SK-N-MC (cell line): ENCODE measurements around the gene GSTA5.

Experiments
- EZH2 ChIP-seq: fragments of 200-600 bp; sonication (generic); IDR thresholded peaks from one replicate; pipeline ENCODE4 v1.6.1; 2017; ENCODE audit warnings: antibody characterized with exemption
- POLR2AphosphoS5 ChIP-seq: IDR thresholded peaks from 2 replicates; pipeline ENCODE4 v1.6.1; 2012; ENCODE audit warnings: mild to moderate bottlenecking, low read depth, low read length, borderline replicate concordance

DNA sequence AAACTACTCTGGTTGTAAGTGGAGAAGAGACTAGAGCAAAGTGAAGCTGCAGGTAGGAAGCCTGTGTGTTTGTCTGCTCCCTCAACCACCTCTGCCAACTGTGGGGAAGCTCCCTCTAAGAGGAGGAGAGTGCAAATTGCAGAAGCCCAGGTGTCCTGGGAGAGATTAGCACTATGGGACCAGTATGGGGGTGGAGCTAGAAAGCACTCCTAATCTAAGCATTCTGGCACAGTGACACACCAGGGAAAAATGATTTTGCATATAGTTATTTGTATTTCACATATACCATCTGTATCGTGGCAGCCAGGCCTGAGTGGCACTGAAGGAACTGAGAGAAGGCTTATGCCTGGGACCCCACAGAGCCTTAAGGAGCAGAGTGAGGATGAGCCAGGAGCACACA, 49.8 kb downstream of the GSTA5 start:
- TF ChIP-seq EZH2 = no peak
- no peak for TF ChIP-seq POLR2AphosphoS5
